Cortex of kidney (tissue), 1 donor: Measurements from ENCODE around the gene METTL26.

Experiments used
- DNase-seq: peaks from one replicate; lab custom pipeline; 2025; lab: John Stamatoyannopoulos, UW

The METTL26 gene

GRCh38 chr16:636206-637080, at the start of gene METTL26:
Gene METTL26 (minus strand): TSS chr16:636305. CDS start chr16:636290, 15 bp downstream.
- no peak for DNase-seq

DNA sequence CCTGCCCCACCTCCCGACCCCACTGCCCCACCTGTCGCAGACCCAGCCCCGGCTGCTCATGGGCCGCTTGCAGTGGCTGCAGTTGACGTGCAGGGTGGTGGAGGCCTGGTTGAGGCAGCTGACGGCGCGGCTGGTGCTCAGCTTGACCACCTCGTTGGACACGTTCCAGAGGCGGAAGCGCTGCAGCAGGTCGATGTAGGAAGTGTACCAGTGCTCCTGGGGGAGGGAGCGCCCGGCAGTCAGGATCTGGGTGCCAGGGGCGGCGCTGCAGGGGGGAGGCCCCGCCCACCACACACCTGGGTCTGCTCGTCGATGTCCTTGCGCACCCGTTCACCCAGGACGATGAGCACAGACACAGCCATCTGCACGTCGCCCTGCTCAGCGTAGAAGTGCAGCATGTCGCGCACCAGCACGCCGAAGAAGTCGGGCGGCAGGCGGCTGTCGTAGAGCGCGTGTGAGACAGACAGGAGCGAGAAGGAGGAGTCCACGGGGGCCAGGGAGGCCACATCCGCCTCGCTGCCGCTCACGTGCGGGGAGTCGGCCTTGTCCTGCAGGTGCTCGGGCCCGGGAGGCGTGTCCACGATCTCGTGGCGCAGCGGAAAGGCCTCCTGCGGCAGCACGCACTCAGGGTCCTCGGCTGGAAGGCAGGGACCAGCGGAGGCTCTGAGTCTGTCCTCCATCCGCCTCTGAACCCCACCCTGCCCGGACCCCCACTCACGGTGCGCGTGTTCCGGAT, 49.0 kb upstream of the METTL26 start:
- no peak for DNase-seq

- DNase-seq: no peak
Measured at GRCh38 chr16:684071-684794, 48.1 kb upstream of the METTL26 start, which contains the start of gene JMJD8. Gene JMJD8 (minus strand): TSS chr16:684334. CDS start chr16:684319, 15 bp downstream.

DNA sequence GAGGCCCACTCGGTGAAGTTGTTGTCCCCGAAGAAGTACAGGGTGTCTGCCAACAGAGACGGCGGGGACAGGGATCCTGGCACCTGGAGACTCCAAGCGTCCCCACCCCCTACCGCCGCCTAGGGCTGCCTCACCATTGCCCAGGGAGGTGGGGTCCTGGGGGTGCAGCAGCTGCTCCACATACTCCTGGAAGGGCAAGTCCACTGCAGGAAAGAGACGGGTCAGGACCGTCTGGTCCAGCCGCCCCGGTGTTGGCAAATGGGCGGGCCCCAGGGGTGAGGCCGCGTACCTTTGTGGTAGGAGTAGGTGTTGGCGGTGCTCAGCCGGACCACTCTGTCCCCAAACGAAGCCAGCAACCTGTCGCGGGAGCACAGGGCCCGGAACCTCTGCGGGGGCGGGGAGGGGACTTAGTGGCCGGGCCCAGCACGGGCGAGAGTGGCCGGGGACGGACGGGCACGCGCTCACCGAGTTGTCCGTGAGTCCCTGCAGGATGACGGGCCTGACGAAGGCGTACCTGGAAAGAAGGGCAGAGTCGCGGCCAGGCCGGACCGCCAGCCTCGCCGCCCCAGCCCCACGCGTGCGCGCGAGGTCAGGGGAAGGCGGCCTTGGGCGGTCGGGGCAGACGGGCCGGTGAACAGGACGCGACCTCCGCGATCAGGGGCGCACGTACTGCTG, 47.4 kb upstream of the METTL26 start:
- no peak for DNase-seq

DNA sequence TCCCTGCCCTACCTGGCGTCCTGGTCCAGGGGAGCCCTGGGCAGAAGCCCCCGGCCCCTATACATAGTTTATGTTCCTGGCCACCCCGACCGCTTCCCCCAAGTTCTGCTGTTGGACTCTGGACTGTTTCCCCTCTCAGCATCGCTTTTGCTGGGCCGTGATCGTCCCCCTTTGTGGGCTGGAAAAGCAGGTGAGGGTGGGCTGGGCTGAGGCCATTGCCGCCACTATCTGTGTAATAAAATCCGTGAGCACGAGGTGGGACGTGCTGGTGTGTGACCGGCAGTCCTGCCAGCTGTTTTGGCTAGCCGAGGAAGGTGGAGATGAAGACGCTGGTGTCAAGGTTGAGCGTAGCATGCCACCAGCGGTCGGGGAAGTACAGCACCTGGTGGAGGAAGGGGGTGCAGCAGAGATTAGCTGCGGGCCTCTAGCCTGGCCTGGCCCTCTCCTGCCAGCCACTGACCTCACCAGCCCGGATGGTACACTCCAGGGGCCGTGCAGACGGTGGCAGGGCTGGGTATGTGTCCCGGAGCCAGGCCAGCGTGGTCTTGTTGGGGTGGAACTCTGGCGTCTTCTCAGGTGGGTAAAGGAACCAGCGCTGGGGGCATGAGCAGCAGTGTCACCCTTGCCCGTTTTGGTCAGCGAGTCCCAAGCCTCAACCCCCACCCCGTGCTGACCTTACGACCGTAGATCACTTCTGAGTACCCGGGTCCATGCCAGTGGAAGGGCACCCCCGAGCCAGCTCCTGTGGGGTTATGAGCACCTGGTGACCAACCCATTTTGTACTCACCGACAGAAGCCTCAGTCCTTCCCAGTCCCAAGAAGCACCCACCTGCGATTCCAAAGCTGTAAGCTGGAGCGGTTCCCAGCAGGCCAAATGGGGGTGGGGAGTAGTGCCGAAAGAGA, 46.6 kb upstream of the METTL26 start:
- no peak for DNase-seq

DNA sequence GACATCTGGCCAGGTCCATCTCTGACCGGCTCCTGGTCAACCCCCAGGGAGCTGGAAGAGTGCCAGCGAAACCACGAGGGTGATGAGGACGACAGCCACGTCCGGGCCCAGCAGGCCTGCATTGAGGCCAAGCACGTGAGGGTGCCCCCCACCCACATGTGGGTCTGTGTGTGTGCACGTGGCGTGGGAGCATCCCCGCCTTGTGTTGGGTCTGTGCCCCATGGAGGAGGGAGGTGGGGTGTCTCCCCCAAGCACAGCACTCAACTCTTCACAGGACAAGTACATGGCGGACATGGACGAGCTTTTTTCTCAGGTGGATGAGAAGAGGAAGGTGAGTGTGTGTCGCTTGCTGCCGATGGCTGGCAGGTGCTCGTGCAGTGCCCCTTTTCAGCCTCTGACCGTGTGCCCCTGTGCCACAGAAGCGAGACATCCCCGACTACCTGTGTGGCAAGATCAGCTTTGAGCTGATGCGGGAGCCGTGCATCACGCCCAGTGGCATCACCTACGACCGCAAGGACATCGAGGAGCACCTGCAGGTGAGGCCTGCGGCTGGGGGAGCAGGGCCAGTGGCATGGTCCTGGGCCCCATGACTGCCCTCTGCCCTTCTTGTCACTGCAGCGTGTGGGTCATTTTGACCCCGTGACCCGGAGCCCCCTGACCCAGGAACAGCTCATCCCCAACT, 45.8 kb upstream of the METTL26 start:
- no peak for DNase-seq

- DNase-seq: no peak
Measured at GRCh38 chr16:680967-681745, 45.1 kb upstream of the METTL26 start.

DNA sequence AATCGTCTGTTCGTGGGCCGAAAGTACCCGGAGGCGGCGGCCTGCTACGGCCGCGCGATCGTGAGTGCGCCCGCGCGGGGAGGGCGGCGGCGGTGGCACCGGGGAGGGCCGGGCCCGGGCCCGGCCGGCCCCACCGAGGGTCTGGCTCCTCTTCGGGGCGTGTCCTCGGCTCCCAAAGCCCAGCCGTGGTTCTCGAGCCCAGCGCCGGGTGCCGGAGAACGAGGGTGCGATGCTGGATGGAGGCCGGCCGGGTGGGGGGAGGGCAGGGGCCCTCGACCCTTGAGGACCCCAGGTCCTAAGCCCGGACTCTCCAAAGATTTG, 44.5 kb upstream of the METTL26 start:
- no peak for DNase-seq

DNA sequence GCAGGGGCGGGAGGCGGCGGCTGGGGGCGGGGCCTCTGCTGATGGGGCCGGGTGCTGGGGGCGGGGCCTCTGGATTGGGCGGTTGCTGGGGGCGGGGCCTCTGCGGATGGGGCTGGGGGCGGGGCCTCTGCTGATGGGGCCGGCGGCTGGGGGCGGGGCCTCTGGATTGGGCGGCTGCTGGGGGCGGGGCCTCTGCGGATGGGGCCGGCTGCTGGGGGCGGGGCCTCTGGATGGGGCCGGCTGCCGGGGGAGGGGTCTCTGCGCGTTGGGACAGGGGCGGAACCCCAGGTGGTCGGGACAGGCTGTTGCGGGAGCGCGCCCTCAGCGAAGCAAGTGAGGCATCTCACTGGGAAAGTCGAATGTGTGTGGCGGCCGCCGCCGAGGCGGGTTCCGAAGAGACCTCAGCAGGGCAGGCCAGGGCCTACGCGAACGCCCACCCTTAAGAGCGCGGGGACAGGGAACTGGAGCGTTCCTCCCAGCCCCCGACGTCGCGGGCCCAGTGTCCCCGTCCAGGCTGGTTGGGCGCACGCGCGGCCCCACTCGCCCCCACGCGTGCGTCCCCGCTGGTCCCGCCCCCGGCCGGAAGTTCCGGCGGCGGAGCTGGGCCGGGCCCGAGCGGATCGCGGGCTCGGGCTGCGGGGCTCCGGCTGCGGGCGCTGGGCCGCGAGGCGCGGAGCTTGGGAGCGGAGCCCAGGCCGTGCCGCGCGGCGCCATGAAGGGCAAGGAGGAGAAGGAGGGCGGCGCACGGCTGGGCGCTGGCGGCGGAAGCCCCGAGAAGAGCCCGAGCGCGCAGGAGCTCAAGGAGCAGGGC, 43.9 kb upstream of the METTL26 start, which contains the start of gene STUB1:
Gene STUB1, plus strand, starts transcription at position 597 of the 811 bp plus-strand sequence. Its CDS starts 116 bp downstream, at position 713.
- no peak for DNase-seq

DNA sequence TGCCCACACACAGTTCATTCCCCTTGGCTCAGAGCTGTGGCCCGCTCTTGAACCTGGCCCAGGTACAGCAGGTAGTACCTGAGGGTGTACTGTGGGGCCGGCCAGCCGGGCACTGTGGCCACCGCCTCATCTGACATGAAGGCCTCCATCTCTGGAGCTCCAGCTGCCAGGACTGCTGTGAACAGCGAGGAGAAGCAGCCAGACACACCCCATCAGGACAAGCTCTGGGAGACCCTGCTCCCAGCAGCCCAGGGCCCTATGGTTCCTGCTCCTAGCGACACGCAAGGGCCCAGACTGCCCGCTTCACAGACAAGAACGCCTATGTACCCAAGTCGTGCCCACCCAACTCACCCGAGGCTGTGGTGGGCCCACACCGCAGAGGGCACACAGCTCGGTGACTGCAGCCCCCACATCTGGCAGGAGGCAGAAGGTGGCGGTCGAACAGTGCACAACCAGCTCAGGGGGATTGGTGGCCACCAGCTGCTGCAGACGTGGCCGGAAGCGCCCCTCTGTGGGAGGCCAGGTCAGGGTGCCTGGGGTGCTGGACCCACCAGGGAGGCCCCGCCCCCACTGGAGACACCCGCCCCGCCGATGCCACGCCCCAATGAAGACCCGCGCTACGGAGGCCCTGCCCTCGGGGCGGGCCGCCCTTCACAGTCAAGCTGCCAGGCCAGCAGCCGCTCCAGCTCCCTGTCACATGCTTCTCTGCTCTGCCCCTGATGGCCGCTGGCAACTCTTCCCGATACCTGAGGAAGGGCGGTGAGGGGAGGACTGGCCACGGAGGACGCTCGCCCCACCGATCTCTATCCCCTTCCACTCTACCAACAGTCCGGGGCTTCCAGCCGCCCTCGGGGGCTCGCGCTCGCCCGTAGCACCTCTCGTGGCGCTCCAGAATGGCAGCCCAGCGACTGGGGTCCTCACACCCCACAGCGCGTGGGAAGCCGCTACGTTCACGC, 43.0 kb upstream of the METTL26 start:
- DNase-seq: no peak

DNA sequence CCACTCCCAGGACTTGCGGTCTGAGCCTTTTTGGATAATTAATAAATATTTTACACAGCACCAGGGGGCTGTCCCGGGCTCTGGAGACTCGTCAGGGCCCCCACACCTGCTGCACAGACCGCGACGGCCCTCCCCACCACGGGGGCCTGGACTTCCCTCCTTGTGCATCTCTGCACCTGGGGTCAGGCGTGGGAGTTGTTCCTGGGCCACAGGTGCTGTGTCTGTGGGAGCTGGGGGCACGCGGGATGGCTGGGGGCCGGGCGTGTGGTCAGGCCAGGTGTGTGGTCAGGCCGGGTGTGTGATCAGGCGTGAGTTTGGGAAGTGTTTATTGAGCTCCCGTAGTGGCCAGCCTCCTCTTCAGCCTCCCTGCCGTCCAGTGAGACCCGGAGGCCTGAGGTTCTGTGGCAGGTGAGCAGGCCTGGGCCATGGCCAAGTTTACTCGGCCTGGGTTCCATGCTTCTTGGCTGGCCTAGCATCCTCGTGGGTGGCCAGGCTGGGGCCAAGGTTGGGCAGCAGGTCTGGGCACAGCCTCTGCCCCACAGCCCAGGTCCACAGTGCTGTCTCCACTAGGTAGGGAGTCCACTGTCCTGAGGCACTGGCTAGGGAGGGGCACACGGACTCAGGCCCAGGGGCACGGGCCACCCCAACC, 42.2 kb upstream of the METTL26 start:
- DNase-seq: no peak

DNA sequence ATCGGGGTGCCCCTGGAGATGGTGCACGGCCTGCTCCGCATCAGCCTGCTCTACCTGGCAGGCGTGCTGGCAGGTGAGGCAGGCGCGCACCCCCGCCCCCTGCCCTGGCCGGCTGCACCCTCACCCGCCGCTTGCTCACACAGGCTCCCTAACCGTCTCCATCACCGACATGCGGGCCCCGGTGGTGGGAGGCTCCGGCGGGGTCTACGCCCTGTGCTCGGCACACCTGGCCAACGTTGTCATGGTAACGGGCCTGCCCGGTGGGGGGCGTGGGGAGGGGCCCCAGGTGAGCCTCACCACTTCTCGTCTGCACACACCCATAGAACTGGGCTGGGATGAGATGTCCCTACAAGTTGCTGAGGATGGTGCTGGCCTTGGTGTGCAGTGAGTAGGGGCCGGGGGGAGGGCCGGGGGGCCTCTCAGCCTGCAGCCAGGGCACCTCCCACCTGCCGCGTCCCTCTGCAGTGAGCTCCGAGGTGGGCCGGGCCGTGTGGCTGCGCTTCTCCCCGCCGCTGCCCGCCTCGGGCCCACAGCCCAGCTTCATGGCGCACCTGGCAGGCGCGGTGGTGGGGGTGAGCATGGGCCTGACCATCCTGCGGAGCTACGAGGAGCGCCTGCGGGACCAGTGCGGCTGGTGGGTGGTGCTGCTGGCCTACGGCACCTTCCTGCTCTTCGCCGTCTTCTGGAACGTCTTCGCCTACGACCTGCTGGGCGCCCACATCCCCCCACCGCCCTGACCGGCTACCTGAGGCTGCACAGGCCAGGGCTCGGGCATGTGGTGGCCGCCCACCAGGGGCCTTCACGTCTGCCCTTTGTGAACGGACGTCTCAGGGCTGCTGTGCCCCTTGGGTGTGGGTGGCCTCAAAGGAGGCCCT, 41.4 kb upstream of the METTL26 start:
- no peak for DNase-seq

- no peak for DNase-seq
Measured at GRCh38 chr16:676913-677312, 40.8 kb upstream of the METTL26 start.

GRCh38 chr16:676565-676902, 40.4 kb upstream of the METTL26 start:
- DNase-seq: no peak

DNA sequence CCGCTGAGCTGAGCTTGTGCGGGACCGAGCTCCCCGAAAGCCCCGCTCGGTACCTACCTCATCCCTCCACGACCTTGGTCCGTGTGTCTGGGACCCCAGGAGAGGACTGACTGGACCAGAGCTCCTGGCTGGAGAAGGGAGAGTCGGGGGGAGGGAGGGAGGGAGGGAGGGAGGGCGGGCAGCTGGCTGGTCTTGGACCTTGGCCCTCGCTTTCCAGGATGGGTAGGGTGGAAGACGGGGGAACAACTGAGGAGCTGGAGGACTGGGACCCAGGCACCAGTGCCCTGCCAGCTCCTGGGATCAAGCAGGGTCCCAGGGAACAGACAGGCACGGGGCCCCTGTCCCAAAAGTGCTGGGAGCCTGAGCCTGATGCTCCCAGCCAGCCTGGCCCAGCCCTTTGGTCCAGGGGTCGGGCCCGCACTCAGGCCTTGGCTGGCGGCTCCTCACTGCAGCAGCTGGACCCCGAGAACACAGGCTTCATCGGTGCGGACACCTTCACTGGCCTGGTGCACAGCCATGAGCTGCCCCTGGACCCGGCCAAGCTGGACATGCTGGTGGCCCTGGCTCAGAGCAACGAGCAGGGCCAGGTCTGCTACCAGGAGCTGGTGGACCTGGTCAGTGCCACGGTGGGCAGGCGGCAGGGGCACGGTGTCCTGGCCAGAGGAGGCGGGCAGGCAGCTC, 39.9 kb upstream of the METTL26 start:
- no peak for DNase-seq
